GM13976 (cell line): ENCODE data around the gene PCDHGB5.
"Not testable (repeated sequence)": the region's sequence is repeated elsewhere in the genome, so short reads cannot be mapped to it uniquely, and the experiment has no call there.

Experiments used
- DNase-seq: peaks from one replicate; pipeline ENCODE4 v3.0.0; 2012; ENCODE audit warnings: low spot score
- in situ Hi-C: fragments of 300-500 bp; cut with MboI; formaldehyde crosslinking; loops from one replicate; pipeline ENCODE4 v1.12.0; 2022; ENCODE audit warnings: low sequenced_read_pairs, mixed read lengths, inconsistent platforms; ENCODE audit not compliant: unreplicated experiment
- TF ChIP-seq, protein P1 (sequence below): IDR thresholded peaks from 2 replicates; pipeline ENCODE4 v1.5.1; 2012; ENCODE audit warnings: borderline replicate concordance, mild to moderate bottlenecking; ENCODE audit not compliant: insufficient read depth; ENCODE audit errors: extremely low read depth, missing control alignments, control extremely low read depth

Gene PCDHGB5

DNA sequence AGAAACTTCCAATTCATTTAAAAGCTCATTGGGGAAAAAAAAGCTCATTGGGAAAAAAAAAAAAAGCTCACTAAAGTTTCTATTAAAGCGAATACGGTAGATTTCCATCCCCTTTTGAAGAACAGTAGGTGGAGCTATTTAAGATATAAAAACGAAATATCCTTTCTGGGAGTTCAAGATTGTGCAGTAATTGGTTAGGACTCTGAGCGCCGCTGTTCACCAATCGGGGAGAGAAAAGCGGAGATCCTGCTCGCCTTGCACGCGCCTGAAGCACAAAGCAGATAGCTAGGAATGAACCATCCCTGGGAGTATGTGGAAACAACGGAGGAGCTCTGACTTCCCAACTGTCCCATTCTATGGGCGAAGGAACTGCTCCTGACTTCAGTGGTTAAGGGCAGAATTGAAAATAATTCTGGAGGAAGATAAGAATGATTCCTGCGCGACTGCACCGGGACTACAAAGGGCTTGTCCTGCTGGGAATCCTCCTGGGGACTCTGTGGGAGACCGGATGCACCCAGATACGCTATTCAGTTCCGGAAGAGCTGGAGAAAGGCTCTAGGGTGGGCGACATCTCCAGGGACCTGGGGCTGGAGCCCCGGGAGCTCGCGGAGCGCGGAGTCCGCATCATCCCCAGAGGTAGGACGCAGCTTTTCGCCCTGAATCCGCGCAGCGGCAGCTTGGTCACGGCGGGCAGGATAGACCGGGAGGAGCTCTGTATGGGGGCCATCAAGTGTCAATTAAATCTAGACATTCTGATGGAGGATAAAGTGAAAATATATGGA lies 32.8 kb downstream of the PCDHGB5 start, which contains the start of gene PCDHGA12:
PCDHGA12 (plus strand) TSS at position 176 of the 782 bp plus-strand sequence; CDS start at position 429, 253 bp downstream.
- TF ChIP-seq, protein P1, sequence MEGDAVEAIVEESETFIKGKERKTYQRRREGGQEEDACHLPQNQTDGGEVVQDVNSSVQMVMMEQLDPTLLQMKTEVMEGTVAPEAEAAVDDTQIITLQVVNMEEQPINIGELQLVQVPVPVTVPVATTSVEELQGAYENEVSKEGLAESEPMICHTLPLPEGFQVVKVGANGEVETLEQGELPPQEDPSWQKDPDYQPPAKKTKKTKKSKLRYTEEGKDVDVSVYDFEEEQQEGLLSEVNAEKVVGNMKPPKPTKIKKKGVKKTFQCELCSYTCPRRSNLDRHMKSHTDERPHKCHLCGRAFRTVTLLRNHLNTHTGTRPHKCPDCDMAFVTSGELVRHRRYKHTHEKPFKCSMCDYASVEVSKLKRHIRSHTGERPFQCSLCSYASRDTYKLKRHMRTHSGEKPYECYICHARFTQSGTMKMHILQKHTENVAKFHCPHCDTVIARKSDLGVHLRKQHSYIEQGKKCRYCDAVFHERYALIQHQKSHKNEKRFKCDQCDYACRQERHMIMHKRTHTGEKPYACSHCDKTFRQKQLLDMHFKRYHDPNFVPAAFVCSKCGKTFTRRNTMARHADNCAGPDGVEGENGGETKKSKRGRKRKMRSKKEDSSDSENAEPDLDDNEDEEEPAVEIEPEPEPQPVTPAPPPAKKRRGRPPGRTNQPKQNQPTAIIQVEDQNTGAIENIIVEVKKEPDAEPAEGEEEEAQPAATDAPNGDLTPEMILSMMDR: peak; percentile 66
- peak; percentile 78 for DNase-seq
- in situ Hi-C loops: no loop called here

DNA sequence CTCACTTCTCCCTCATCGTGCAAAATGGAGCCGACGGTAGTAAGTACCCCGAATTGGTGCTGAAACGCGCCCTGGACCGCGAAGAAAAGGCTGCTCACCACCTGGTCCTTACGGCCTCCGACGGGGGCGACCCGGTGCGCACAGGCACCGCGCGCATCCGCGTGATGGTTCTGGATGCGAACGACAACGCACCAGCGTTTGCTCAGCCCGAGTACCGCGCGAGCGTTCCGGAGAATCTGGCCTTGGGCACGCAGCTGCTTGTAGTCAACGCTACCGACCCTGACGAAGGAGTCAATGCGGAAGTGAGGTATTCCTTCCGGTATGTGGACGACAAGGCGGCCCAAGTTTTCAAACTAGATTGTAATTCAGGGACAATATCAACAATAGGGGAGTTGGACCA lies 33.5 kb downstream of the PCDHGB5 start:
- DNase-seq: peak; percentile 50
- in situ Hi-C loops: no loop called here
- TF ChIP-seq, protein P1: no peak

DNA sequence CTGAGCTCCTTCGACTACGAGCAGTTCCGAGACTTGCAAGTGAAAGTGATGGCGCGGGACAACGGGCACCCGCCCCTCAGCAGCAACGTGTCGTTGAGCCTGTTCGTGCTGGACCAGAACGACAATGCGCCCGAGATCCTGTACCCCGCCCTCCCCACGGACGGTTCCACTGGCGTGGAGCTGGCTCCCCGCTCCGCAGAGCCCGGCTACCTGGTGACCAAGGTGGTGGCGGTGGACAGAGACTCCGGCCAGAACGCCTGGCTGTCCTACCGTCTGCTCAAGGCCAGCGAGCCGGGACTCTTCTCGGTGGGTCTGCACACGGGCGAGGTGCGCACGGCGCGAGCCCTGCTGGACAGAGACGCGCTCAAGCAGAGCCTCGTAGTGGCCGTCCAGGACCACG lies 34.6 kb downstream of the PCDHGB5 start:
- in situ Hi-C loops, DNase-seq: not testable (repeated sequence)

DNA sequence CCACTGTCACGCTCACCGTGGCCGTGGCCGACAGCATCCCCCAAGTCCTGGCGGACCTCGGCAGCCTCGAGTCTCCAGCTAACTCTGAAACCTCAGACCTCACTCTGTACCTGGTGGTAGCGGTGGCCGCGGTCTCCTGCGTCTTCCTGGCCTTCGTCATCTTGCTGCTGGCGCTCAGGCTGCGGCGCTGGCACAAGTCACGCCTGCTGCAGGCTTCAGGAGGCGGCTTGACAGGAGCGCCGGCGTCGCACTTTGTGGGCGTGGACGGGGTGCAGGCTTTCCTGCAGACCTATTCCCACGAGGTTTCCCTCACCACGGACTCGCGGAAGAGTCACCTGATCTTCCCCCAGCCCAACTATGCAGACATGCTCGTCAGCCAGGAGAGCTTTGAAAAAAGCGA lies 35.0 kb downstream of the PCDHGB5 start:
- in situ Hi-C loops, DNase-seq: not testable (repeated sequence)

DNA sequence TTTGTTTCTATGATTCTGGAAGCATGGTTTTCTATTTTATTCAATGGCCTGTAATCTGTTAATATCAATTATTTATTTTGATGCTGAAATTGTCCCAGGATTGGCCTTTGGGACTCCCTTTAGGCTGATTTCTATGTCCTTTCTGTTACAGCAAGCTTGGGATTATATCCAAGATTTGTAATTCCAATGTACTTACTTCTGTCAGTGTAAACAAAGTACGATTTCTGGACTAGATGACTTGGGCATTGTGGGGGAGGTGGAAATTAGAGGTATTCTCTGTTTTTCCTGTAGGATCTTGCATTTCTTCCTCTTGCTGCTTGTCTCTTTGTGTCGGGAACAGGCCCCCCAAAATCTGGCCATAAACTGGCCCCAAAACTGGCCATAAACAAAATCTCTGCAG lies 36.3 kb downstream of the PCDHGB5 start:
- in situ Hi-C loops: no loop called here
- DNase-seq: no peak
- TF ChIP-seq, protein P1: no peak

DNA sequence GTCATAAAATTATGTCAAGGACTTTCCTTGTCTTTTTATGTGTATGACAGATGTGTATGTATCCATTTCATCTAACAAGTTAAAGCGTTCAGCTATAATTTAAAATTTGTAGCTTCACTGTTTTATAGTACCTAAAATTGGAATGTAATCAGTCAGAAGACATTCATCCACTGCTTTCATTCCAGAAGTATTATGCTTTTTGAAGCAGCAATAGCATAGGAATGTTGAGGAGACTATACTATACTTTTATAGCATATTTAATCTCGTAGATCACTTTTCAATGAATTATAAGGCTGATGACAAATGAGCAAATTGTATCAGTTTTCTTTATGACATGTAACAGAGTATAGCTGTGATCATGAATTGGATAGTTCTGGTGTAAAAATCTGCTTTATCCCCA lies 39.5 kb downstream of the PCDHGB5 start:
- no peak for DNase-seq
- TF ChIP-seq, protein P1: no peak
- in situ Hi-C loops: no loop called here

DNA sequence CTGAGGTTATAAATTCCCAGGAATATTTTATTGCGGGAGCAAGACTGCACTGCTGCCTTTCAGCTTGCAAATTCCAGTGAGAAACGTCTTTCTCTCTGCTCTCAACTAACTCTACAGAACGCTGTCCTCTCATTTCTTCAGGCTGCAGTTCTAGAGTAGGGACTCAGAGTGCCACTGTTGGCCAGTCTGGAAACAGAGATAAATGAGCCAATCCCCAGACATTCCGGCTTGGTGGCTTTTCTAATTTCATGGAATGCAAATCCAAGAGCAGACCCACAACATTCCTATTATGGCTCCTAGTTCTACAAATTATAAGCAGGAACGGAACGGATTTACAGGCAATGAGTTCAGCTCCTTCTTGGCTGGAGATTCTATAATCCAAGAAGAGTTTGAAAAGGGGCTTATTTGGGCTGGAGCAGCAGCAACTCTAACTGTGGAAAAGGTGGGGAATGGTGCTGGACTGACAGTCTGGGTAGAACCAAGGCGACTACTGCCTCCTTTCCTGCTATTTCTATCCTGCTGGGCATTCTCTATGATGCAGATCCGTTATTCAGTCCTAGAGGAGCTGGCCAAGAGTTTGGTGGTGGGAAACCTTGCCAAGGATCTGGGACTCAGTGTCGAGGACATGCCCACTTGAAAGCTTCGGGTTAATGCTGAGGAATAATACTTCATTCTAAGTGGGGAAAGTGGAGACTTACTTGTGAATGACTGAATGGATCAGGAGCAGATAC lies 41.8 kb downstream of the PCDHGB5 start:
- in situ Hi-C loops: no loop called here
- TF ChIP-seq, protein P1: no peak
- no peak for DNase-seq

DNA sequence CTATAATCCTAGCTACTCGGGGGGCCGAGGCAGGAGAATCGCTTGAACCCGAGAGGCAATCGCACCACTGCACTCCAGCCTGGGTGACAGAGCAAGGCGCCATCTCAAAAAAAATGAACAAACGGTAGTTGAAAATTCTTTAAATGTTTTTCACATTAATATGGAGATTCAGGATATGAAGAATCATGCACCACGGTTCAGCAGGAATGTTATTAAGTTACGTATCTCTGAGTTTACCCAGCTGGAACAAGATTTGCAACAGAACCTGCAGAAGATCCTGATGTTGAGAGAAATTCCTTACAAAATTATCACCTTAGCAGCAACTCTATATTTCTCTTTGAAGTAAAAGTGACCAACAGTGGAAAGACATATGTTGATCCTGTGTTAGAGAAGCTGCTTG lies 42.6 kb downstream of the PCDHGB5 start:
- in situ Hi-C loops: no loop called here
- TF ChIP-seq, protein P1: no peak
- DNase-seq: no peak
